ENCODE results near the gene NREP. TPM values are rescaled to one million over a fixed set of nuclear protein-coding genes. Genes with fewer than 3 reads are reported as not detected.

The NREP gene
- total RNA-seq, 1 experiment from 2014 or later = 6.0 TPM

- TF ChIP-seq ZBTB33 (IDR thresholded peaks at IDR 0.05; ENCODE audit: extremely low read depth, insufficient replicate concordance, low read length) (no peak), JUND (IDR thresholded peaks at IDR 0.05) (no peak), ATF3 (IDR thresholded peaks at IDR 0.05) (no peak), MAX (IDR thresholded peaks at IDR 0.05) (no peak), ELF1 (IDR thresholded peaks at IDR 0.05; ENCODE audit: borderline replicate concordance, low read depth) (no peak), RAD21 (IDR thresholded peaks at IDR 0.05; ENCODE audit: low read depth) (no peak), POLR2AphosphoS5 (IDR thresholded peaks at IDR 0.05; ENCODE audit: low read depth, low read length) (no peak)
Measured at GRCh38 chr5:111679611-111680010, 77.4 kb downstream of the NREP start (continued).

Other genes with a start within 250 kb of the NREP start
- gene STARD4, start 244.7 kb downstream of the NREP start, total RNA-seq (2021; ENCODE audit: unreplicated experiment) = 44.3 TPM